GM18507 (cell line): ENCODE measurements around the gene TRAPPC6A.

ENCODE experiments used
- DNase-seq: peaks from one replicate; pipeline ENCODE4 v3.0.0; 2011; ENCODE audit warnings: low read depth; ENCODE audit not compliant: insufficient read length; ENCODE audit errors: extremely low spot score
- FAIRE-seq: peaks from 2 replicates; lab custom pipeline; 2011; peaks lifted over from hg19 to GRCh38; lab: Jason Lieb, UNC

The TRAPPC6A gene

GRCh38 chr19:45151821-45152503, 26.1 kb downstream of the TRAPPC6A start:
- DNase-seq (no peak), FAIRE-seq (no peak)

- DNase-seq (no peak), FAIRE-seq (no peak)
Measured at GRCh38 chr19:45151320-45151719, 26.7 kb downstream of the TRAPPC6A start.

- DNase-seq: no peak
- FAIRE-seq: no peak
Measured at GRCh38 chr19:45150751-45151281, 27.2 kb downstream of the TRAPPC6A start.

- no peak for DNase-seq
Measured at GRCh38 chr19:45150180-45150579, 27.9 kb downstream of the TRAPPC6A start.

GRCh38 chr19:45149129-45149528, 28.9 kb downstream of the TRAPPC6A start:
- DNase-seq (no peak), FAIRE-seq (no peak)

More at GRCh38 chr19:45150180-45150579, 27.9 kb downstream of the TRAPPC6A start:
- no peak for FAIRE-seq

- FAIRE-seq (no peak), DNase-seq (no peak)
Measured at GRCh38 chr19:45147835-45148676, 30.0 kb downstream of the TRAPPC6A start.

GRCh38 chr19:45146741-45147205, 31.3 kb downstream of the TRAPPC6A start:
- DNase-seq: no peak
- FAIRE-seq: no peak

- no peak for FAIRE-seq
- no peak for DNase-seq
Measured at GRCh38 chr19:45146251-45146650, 31.8 kb downstream of the TRAPPC6A start.

GRCh38 chr19:45145270-45146189, 32.5 kb downstream of the TRAPPC6A start:
- DNase-seq: no peak

GRCh38 chr19:45144431-45145269, 33.4 kb downstream of the TRAPPC6A start:
- no peak for FAIRE-seq

More at GRCh38 chr19:45145270-45146189, 32.5 kb downstream of the TRAPPC6A start:
- FAIRE-seq: no peak

GRCh38 chr19:45142726-45143110, 35.3 kb downstream of the TRAPPC6A start:
- FAIRE-seq (no peak), DNase-seq (no peak)

More at GRCh38 chr19:45144431-45145269, 33.4 kb downstream of the TRAPPC6A start:
- no peak for DNase-seq

- DNase-seq (no peak), FAIRE-seq (no peak)
Measured at GRCh38 chr19:45142016-45142725, 35.9 kb downstream of the TRAPPC6A start.

- FAIRE-seq: no peak
Measured at GRCh38 chr19:45141203-45141900, 36.7 kb downstream of the TRAPPC6A start.

GRCh38 chr19:45140533-45140932, 37.5 kb downstream of the TRAPPC6A start:
- FAIRE-seq (no peak), DNase-seq (no peak)

More at GRCh38 chr19:45141203-45141900, 36.7 kb downstream of the TRAPPC6A start:
- no peak for DNase-seq

GRCh38 chr19:45140144-45140503, 37.9 kb downstream of the TRAPPC6A start:
- FAIRE-seq: no peak
- DNase-seq: no peak

- DNase-seq (no peak), FAIRE-seq (no peak)
Measured at GRCh38 chr19:45139286-45140143, 38.5 kb downstream of the TRAPPC6A start.
